ENCODE results near the gene GOLGA6B. TPM values are rescaled to one million over a fixed set of nuclear protein-coding genes. Genes with fewer than 3 reads are reported as not detected.
"Not testable (repeated sequence)": the region's sequence is repeated elsewhere in the genome, so short reads cannot be mapped to it uniquely, and the experiment has no call there.

The GOLGA6B gene
- total RNA-seq, 1 experiment from 2014 or later, result not detected

DNA sequence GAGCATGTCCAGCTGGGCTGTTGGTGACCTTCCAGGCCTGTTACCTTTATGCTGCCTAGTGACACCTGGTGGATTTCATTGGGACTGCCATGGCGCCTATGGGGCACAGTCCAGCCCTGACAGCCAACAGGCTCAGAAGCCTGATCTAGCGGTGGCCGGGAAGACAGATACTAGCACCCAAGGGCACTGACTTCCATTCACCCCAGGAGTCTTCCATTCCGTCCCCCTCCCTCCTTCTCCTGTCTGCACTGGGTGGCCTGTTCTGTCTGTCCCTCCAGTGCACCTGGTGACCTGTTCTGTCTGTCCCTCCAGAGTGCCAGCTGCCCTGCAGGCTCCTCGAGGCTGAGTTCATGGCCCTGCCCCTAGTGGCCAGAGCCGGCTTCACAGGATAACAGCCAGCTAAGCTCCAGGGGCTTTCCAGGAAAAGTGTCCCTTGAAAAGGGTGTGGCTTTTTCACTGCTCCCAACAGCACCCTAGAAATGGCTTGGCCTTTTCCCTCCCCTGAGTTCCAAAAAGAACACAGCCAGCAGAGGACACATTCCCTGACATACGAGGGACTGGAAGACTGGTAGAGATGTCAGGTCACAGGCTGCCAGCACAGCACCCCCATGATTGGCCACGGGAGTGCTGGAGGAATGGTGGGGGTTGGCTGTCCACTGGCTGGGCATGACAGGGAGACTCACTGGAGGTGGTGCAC lies 16.3 kb downstream of the GOLGA6B start:
- H3K4me3 ChIP-seq (ENCODE audit: low read depth, low read length, poor library complexity, severe bottlenecking); H3K9me3 ChIP-seq (ENCODE audit: low read depth, low read length, poor library complexity, severe bottlenecking); H3K36me3 ChIP-seq (ENCODE audit: insufficient read depth, low read length, poor library complexity, severe bottlenecking); BruUV-seq (replicated peaks); H3K27ac ChIP-seq (ENCODE audit: low read depth, low read length, poor library complexity, severe bottlenecking); POLR2A ChIA-PET (ENCODE audit: low non-redundant PET); H3K4me1 ChIP-seq (ENCODE audit: insufficient read depth, low read length, poor library complexity, severe bottlenecking); H3K27me3 ChIP-seq (replicated peaks; ENCODE audit: insufficient read depth, low read depth, low read length, poor library complexity); intact Hi-C loops (cut with micrococcal nuclease; ENCODE audit: unreplicated experiment): not testable (repeated sequence)
- DNase-seq (ENCODE audit: low spot score), result peak; percentile 65
- TF ChIP-seq, protein P1, sequence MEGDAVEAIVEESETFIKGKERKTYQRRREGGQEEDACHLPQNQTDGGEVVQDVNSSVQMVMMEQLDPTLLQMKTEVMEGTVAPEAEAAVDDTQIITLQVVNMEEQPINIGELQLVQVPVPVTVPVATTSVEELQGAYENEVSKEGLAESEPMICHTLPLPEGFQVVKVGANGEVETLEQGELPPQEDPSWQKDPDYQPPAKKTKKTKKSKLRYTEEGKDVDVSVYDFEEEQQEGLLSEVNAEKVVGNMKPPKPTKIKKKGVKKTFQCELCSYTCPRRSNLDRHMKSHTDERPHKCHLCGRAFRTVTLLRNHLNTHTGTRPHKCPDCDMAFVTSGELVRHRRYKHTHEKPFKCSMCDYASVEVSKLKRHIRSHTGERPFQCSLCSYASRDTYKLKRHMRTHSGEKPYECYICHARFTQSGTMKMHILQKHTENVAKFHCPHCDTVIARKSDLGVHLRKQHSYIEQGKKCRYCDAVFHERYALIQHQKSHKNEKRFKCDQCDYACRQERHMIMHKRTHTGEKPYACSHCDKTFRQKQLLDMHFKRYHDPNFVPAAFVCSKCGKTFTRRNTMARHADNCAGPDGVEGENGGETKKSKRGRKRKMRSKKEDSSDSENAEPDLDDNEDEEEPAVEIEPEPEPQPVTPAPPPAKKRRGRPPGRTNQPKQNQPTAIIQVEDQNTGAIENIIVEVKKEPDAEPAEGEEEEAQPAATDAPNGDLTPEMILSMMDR (conservative IDR thresholded peaks at IDR 0.05; ENCODE audit: low read depth, low read length), result peak; percentile 65
- CTCF ChIA-PET, result interaction anchor here (0.7 to 1.4 kb wide), 2 partner anchors 13 to 358 kb away, joined by 3 to 4 read pairs; no protein-coding TSS in a partner anchor

DNA sequence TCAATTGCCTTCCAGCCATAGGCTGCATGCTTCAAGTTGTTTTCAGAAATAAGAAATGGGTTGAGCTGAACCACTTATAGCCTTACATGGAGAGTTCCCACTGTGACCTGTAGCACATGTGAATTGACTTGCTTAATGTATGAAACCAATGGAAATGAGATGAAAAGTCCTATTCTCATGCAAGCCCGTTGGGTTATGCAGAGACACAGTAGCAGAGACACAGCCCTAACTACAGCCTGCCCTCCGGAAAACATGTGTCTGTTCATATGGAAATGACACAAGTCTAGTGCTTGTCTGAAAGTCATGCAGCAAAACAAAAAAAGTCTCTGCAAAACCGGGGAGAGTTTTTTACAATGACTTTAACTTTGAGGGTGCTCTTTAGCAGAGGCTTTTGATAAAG lies 17.0 kb downstream of the GOLGA6B start:
- no peak overlapping the region for H3K4me3 ChIP-seq (ENCODE audit: low read depth, low read length, poor library complexity, severe bottlenecking)
- no peak overlapping the region for H3K27ac ChIP-seq (ENCODE audit: low read depth, low read length, poor library complexity, severe bottlenecking)
- ChIA-PET POLR2A (ENCODE audit: low non-redundant PET) (no interaction called here), CTCF (interaction anchor here (0.6 to 1.4 kb wide), 3 partner anchors 10 to 358 kb away, joined by 3 to 4 read pairs (median 3); no protein-coding TSS in a partner anchor)
- no peaks in the 10 kb centered on the region for H3K27me3 ChIP-seq (replicated peaks; ENCODE audit: insufficient read depth, low read depth, low read length, poor library complexity)
- TF ChIP-seq EZH2 (IDR thresholded peaks at IDR 0.05; ENCODE audit: borderline replicate concordance, low read depth, low read length, poor library complexity, severe bottlenecking), result no peak
- TF ChIP-seq, protein P1 (conservative IDR thresholded peaks at IDR 0.05; ENCODE audit: low read depth, low read length), result no peak
- intact Hi-C loops (cut with micrococcal nuclease; ENCODE audit: unreplicated experiment), result no loop called here
- H3K9me3 ChIP-seq (ENCODE audit: low read depth, low read length, poor library complexity, severe bottlenecking), result no peaks in the 10 kb centered on the region
- no peak for DNase-seq (ENCODE audit: low spot score)
- no peaks in the 10 kb centered on the region for H3K4me1 ChIP-seq (ENCODE audit: insufficient read depth, low read length, poor library complexity, severe bottlenecking)
- H3K36me3 ChIP-seq (ENCODE audit: insufficient read depth, low read length, poor library complexity, severe bottlenecking), result no peaks in the 10 kb centered on the region
- BruUV-seq (replicated peaks), result no TSS peak

DNA sequence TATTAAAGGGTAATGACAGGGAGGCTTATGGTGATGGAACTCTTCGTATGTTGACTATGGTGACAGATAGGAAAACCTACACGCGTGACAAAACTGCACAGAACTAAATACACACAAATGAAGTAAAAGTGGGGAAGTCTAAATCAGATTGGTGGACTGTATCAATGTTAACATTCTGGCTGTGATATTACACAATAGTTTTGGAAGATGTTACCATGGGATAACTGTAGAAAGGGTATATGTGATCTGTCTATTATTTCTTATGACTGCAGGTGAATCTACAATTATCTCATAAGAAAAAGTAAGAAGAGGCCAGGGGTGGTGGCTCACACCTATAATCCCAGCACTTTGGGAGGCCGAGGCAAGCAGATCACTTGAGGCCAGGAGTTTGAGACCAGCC lies 22.3 kb downstream of the GOLGA6B start:
- intact Hi-C loops (cut with micrococcal nuclease; ENCODE audit: unreplicated experiment), result no loop called here
- Histone ChIP-seq H3K4me1 (ENCODE audit: insufficient read depth, low read length, poor library complexity, severe bottlenecking) (no peaks in the 10 kb centered on the region), H3K36me3 (ENCODE audit: insufficient read depth, low read length, poor library complexity, severe bottlenecking) (no peaks in the 10 kb centered on the region), H3K9me3 (ENCODE audit: low read depth, low read length, poor library complexity, severe bottlenecking) (no peaks in the 10 kb centered on the region), H3K27me3 (replicated peaks; ENCODE audit: insufficient read depth, low read depth, low read length, poor library complexity) (peaks cover 4% of the 10 kb centered on the region), H3K4me3 (ENCODE audit: low read depth, low read length, poor library complexity, severe bottlenecking) (no peak overlapping the region), H3K27ac (ENCODE audit: low read depth, low read length, poor library complexity, severe bottlenecking) (no peak overlapping the region)
- ChIA-PET POLR2A (ENCODE audit: low non-redundant PET) (no interaction called here), CTCF (no interaction called here)
- TF ChIP-seq EZH2 (IDR thresholded peaks at IDR 0.05; ENCODE audit: borderline replicate concordance, low read depth, low read length, poor library complexity, severe bottlenecking), result no peak
- TF ChIP-seq, protein P1 (conservative IDR thresholded peaks at IDR 0.05; ENCODE audit: low read depth, low read length), result no peak
- no peak for DNase-seq (ENCODE audit: low spot score)
- BruUV-seq (replicated peaks), result no TSS peak

Measured in A673 (cell line).